Measurements from ENCODE around the gene SDK2.

The SDK2 gene

GRCh38 chr17:73526952-73527351 is 117.3 kb downstream of the SDK2 start:
- H2BK120ac ChIP-seq (ENCODE audit: low read depth, low read length) = no peak overlapping the region
- H4K91ac ChIP-seq (ENCODE audit: low read depth, low read length, poor library complexity) = no peak overlapping the region
- H3K18ac ChIP-seq (ENCODE audit: low read length) = peak overlapping the region; percentile 15
- no peak overlapping the region for H2AFZ ChIP-seq (ENCODE audit: low read length)
- H2BK5ac ChIP-seq (ENCODE audit: low read length) = no peak overlapping the region
- H3K4ac ChIP-seq (ENCODE audit: low read length) = no peak overlapping the region
- no peak overlapping the region for H3K27ac ChIP-seq (replicated peaks; ENCODE audit: low read length)
- H2AK5ac ChIP-seq (ENCODE audit: low read depth, low read length) = no peak overlapping the region
- no peaks in the 10 kb centered on the region for H3K9me3 ChIP-seq (replicated peaks in 1 of 2; ENCODE audit: control insufficient read depth in 2 of 2, insufficient read depth in 1 of 2, low read depth in 1 of 2, low read length in 2 of 2)
- no peaks in the 10 kb centered on the region for H3K27me3 ChIP-seq (ENCODE audit: control insufficient read depth in 3 of 3, insufficient read depth in 3 of 3, low read depth in 1 of 3, low read length in 3 of 3)
- peaks cover 0 to 6% of the 10 kb centered on the region in 2 donors for H3K36me3 ChIP-seq (replicated peaks in 1 of 2; ENCODE audit: control insufficient read depth in 2 of 2, insufficient read depth in 2 of 2, low read length in 2 of 2)
- DNase-seq (ENCODE audit: low spot score) = no peak
- no peak overlapping the region for H3K4me2 ChIP-seq (ENCODE audit: insufficient read depth, low read length, poor library complexity, severe bottlenecking)
- H2BK15ac ChIP-seq (ENCODE audit: low read length) = no peak overlapping the region
- peaks cover 0 to 7% of the 10 kb centered on the region in 2 donors for H3K4me1 ChIP-seq (ENCODE audit: control insufficient read depth in 2 of 2, insufficient read depth in 1 of 2, low read depth in 1 of 2, low read length in 2 of 2)
- no peak overlapping the region for H3K14ac ChIP-seq (ENCODE audit: low read length)
- H2BK12ac ChIP-seq (ENCODE audit: low read length) = no peak overlapping the region
- H3K9ac ChIP-seq (ENCODE audit: low read depth, low read length, poor library complexity) = no peak overlapping the region
- no peak overlapping the region for H3K4me3 ChIP-seq (ENCODE audit: low read length in 2 of 2)
- peaks cover 17% of the 10 kb centered on the region for H3K79me1 ChIP-seq (ENCODE audit: low read depth, low read length)
- H4K8ac ChIP-seq (ENCODE audit: low read depth, low read length) = no peak overlapping the region
- no CpG with 5 or more reads among the region's 7 CpGs for WGBS, 2 donors (ENCODE audit: extremely low coverage in 2 of 2, insufficient read length in 2 of 2, insufficient replicate concordance in 1 of 2)
- no peak overlapping the region for H3K23ac ChIP-seq (ENCODE audit: low read depth, low read length, poor library complexity)

- H4K8ac ChIP-seq (ENCODE audit: low read depth, low read length) = no peak overlapping the region
Observed at GRCh38 chr17:73524941-73525679, 119.1 kb downstream of the SDK2 start.

GRCh38 chr17:73522696-73523095 is 121.5 kb downstream of the SDK2 start:
- H2AK5ac ChIP-seq (ENCODE audit: low read depth, low read length) = no peak overlapping the region
- peaks cover 0 to 6% of the 10 kb centered on the region in 2 donors for H3K4me1 ChIP-seq (ENCODE audit: control insufficient read depth in 2 of 2, insufficient read depth in 1 of 2, low read depth in 1 of 2, low read length in 2 of 2)

More at GRCh38 chr17:73524941-73525679, 119.1 kb downstream of the SDK2 start:
- Histone ChIP-seq H3K23ac (ENCODE audit: low read depth, low read length, poor library complexity) (peak overlapping the region; percentile 14), H3K9ac (ENCODE audit: low read depth, low read length, poor library complexity) (no peak overlapping the region), H3K9me3 (replicated peaks in 1 of 2; ENCODE audit: control insufficient read depth in 2 of 2, insufficient read depth in 1 of 2, low read depth in 1 of 2, low read length in 2 of 2) (no peaks in the 10 kb centered on the region), H3K27me3 (ENCODE audit: control insufficient read depth in 3 of 3, insufficient read depth in 3 of 3, low read depth in 1 of 3, low read length in 3 of 3) (no peaks in the 10 kb centered on the region), H4K91ac (ENCODE audit: low read depth, low read length, poor library complexity) (no peak overlapping the region), H3K18ac (ENCODE audit: low read length) (peak overlapping the region; percentile 53), H3K4me1 (ENCODE audit: control insufficient read depth in 2 of 2, insufficient read depth in 1 of 2, low read depth in 1 of 2, low read length in 2 of 2) (peaks cover 0 to 6% of the 10 kb centered on the region in 2 donors), H2BK5ac (ENCODE audit: low read length) (no peak overlapping the region), H2AK5ac (ENCODE audit: low read depth, low read length) (peak overlapping the region; percentile 14), H3K36me3 (replicated peaks in 1 of 2; ENCODE audit: control insufficient read depth in 2 of 2, insufficient read depth in 2 of 2, low read length in 2 of 2) (peaks cover 0 to 6% of the 10 kb centered on the region in 2 donors), H3K79me1 (ENCODE audit: low read depth, low read length) (peaks cover 14% of the 10 kb centered on the region), H3K4me3 (ENCODE audit: low read length in 2 of 2) (no peak overlapping the region), H3K4me2 (ENCODE audit: insufficient read depth, low read length, poor library complexity, severe bottlenecking) (no peak overlapping the region), H3K27ac (replicated peaks; ENCODE audit: low read length) (no peak overlapping the region), H3K14ac (ENCODE audit: low read length) (no peak overlapping the region), H2BK12ac (ENCODE audit: low read length) (no peak overlapping the region), H2BK15ac (ENCODE audit: low read length) (no peak overlapping the region), H2BK120ac (ENCODE audit: low read depth, low read length) (no peak overlapping the region), H3K4ac (ENCODE audit: low read length) (no peak overlapping the region), H2AFZ (ENCODE audit: low read length) (no peak overlapping the region)
- DNase-seq (ENCODE audit: low spot score) = no peak
- WGBS, 2 donors (ENCODE audit: extremely low coverage in 2 of 2, insufficient read length in 2 of 2, insufficient replicate concordance in 1 of 2) = no CpG with 5 or more reads among the region's 15 CpGs

GRCh38 chr17:73522107-73522506 is 122.1 kb downstream of the SDK2 start:
- Histone ChIP-seq H2BK15ac (ENCODE audit: low read length) (no peak overlapping the region), H3K4me1 (ENCODE audit: control insufficient read depth in 2 of 2, insufficient read depth in 1 of 2, low read depth in 1 of 2, low read length in 2 of 2) (peaks cover 0 to 5% of the 10 kb centered on the region in 2 donors), H3K9me3 (replicated peaks in 1 of 2; ENCODE audit: control insufficient read depth in 2 of 2, insufficient read depth in 1 of 2, low read depth in 1 of 2, low read length in 2 of 2) (no peaks in the 10 kb centered on the region), H2BK5ac (ENCODE audit: low read length) (no peak overlapping the region), H3K27ac (replicated peaks; ENCODE audit: low read length) (no peak overlapping the region), H2BK12ac (ENCODE audit: low read length) (no peak overlapping the region), H2AK5ac (ENCODE audit: low read depth, low read length) (no peak overlapping the region), H3K4ac (ENCODE audit: low read length) (no peak overlapping the region), H3K4me2 (ENCODE audit: insufficient read depth, low read length, poor library complexity, severe bottlenecking) (no peak overlapping the region), H4K8ac (ENCODE audit: low read depth, low read length) (no peak overlapping the region), H3K79me1 (ENCODE audit: low read depth, low read length) (peaks cover 14% of the 10 kb centered on the region), H3K27me3 (ENCODE audit: control insufficient read depth in 3 of 3, insufficient read depth in 3 of 3, low read depth in 1 of 3, low read length in 3 of 3) (no peaks in the 10 kb centered on the region), H2BK120ac (ENCODE audit: low read depth, low read length) (no peak overlapping the region), H2AFZ (ENCODE audit: low read length) (no peak overlapping the region), H3K23ac (ENCODE audit: low read depth, low read length, poor library complexity) (no peak overlapping the region), H3K9ac (ENCODE audit: low read depth, low read length, poor library complexity) (peak overlapping the region; percentile 17), H3K36me3 (replicated peaks in 1 of 2; ENCODE audit: control insufficient read depth in 2 of 2, insufficient read depth in 2 of 2, low read length in 2 of 2) (peaks cover 0 to 3% of the 10 kb centered on the region in 2 donors), H3K4me3 (ENCODE audit: low read length in 2 of 2) (no peak overlapping the region), H3K14ac (ENCODE audit: low read length) (no peak overlapping the region), H4K91ac (ENCODE audit: low read depth, low read length, poor library complexity) (no peak overlapping the region), H3K18ac (ENCODE audit: low read length) (no peak overlapping the region)
- no CpG with 5 or more reads among the region's 6 CpGs for WGBS, 2 donors (ENCODE audit: extremely low coverage in 2 of 2, insufficient read length in 2 of 2, insufficient replicate concordance in 1 of 2)
- no peak for DNase-seq (ENCODE audit: low spot score)

More at GRCh38 chr17:73522696-73523095, 121.5 kb downstream of the SDK2 start:
- no CpG with 5 or more reads among the region's 5 CpGs for WGBS, 2 donors (ENCODE audit: extremely low coverage in 2 of 2, insufficient read length in 2 of 2, insufficient replicate concordance in 1 of 2)
- Histone ChIP-seq H2AFZ (ENCODE audit: low read length) (no peak overlapping the region), H2BK5ac (ENCODE audit: low read length) (no peak overlapping the region), H3K79me1 (ENCODE audit: low read depth, low read length) (peaks cover 14% of the 10 kb centered on the region), H3K23ac (ENCODE audit: low read depth, low read length, poor library complexity) (no peak overlapping the region), H2BK12ac (ENCODE audit: low read length) (no peak overlapping the region), H4K8ac (ENCODE audit: low read depth, low read length) (no peak overlapping the region), H4K91ac (ENCODE audit: low read depth, low read length, poor library complexity) (no peak overlapping the region), H3K9me3 (replicated peaks in 1 of 2; ENCODE audit: control insufficient read depth in 2 of 2, insufficient read depth in 1 of 2, low read depth in 1 of 2, low read length in 2 of 2) (no peaks in the 10 kb centered on the region), H3K27ac (replicated peaks; ENCODE audit: low read length) (no peak overlapping the region), H3K18ac (ENCODE audit: low read length) (no peak overlapping the region), H3K4ac (ENCODE audit: low read length) (no peak overlapping the region), H2BK15ac (ENCODE audit: low read length) (no peak overlapping the region), H3K27me3 (ENCODE audit: control insufficient read depth in 3 of 3, insufficient read depth in 3 of 3, low read depth in 1 of 3, low read length in 3 of 3) (no peaks in the 10 kb centered on the region), H3K9ac (ENCODE audit: low read depth, low read length, poor library complexity) (no peak overlapping the region), H3K4me2 (ENCODE audit: insufficient read depth, low read length, poor library complexity, severe bottlenecking) (no peak overlapping the region), H3K36me3 (replicated peaks in 1 of 2; ENCODE audit: control insufficient read depth in 2 of 2, insufficient read depth in 2 of 2, low read length in 2 of 2) (peaks cover 0 to 3% of the 10 kb centered on the region in 2 donors), H3K14ac (ENCODE audit: low read length) (no peak overlapping the region), H3K4me3 (ENCODE audit: low read length in 2 of 2) (no peak overlapping the region), H2BK120ac (ENCODE audit: low read depth, low read length) (no peak overlapping the region)
- no peak for DNase-seq (ENCODE audit: low spot score)

All from neuronal stem cell (in vitro differentiated cells).